Measurements from ENCODE around the gene LRRC59.

GRCh38 chr17:50414808-50415207 lies 17.5 kb upstream of the LRRC59 start:
- TF ChIP-seq, protein P1, sequence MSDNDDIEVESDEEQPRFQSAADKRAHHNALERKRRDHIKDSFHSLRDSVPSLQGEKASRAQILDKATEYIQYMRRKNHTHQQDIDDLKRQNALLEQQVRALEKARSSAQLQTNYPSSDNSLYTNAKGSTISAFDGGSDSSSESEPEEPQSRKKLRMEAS (IDR thresholded peaks at IDR 0.05; ENCODE audit: low read depth, low read length) = no peak
- no peak for TF ChIP-seq MYC (IDR thresholded peaks at IDR 0.05; ENCODE audit: low read depth, low read length)
- TF ChIP-seq POLR2A (IDR thresholded peaks at IDR 0.05; ENCODE audit: extremely low read depth, insufficient read length) = no peak
